RPMI8226 (cell line): ENCODE data around the gene UTP18.
A peak's percentile ranks its signal among the peaks of the same experiment; 100 is the strongest.
"Not testable (repeated sequence)": the region's sequence is repeated elsewhere in the genome, so short reads cannot be mapped to it uniquely, and the experiment has no call there.

Experiments used
- DNase-seq: peaks from one replicate; pipeline ENCODE4 v3.0.0-alpha.2; 2015

The UTP18 gene

DNA sequence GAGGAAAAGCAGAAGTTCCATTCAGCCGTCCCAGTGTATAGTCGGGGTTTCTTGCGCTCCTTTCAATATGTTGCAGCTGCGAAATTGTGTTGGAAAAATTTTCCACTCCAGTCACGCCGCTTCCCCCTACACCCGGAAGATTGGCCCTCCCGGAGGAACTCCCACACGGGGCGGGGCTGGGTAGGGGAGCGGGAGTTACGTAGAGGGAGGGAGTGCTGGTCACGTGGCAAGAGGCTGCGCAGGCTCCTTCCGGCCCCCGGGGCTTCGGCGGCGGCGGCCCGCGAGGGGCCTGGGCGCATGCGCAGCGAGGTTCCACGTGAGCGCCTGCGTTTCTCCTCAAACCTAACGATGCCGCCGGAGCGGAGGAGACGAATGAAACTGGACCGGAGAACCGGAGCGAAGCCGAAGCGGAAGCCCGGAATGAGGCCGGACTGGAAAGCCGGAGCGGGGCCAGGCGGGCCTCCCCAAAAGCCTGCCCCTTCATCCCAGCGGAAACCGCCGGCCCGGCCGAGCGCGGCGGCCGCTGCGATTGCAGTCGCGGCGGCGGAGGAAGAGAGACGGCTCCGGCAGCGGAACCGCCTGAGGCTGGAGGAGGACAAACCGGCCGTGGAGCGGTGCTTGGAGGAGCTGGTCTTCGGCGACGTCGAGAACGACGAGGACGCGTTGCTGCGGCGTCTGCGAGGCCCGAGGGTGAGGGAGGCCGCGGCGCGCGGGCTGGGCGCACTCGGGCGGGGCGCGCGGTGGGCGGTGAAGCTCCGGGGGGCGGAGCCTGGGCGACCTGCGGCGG is at the start of gene UTP18:
UTP18 (plus strand) TSS at position 310 of the 787 bp plus-strand sequence; CDS start at position 349, 39 bp downstream.
- peak; percentile 98 for DNase-seq

- no peak for DNase-seq
Measured at GRCh38 chr17:51214920-51215319, 45.4 kb upstream of the UTP18 start.

DNA sequence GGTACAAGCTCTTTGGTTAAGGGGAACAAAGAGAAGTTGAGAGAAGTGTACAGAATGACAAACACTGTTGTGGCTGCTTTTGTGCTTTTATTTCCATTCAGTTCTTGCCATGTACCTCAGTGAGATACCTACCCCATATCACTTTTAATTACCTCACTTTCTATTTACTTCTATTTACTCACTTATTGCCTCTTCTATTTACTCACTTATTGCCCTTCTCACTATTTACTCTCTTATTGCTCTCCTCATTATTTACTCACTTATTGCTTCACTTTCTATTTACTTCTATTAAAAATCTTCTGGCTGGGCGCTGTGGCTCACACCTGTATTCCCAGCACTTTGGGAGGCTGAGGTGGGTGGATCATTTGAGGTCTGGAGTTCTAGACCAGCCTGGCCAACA is 42.4 kb upstream of the UTP18 start:
- DNase-seq = no peak

- DNase-seq = no peak
Measured at GRCh38 chr17:51221322-51221721, 39.0 kb upstream of the UTP18 start.

- DNase-seq = no peak
Measured at GRCh38 chr17:51224402-51225262, 35.7 kb upstream of the UTP18 start.

GRCh38 chr17:51225523-51225922 is 34.8 kb upstream of the UTP18 start:
- not testable (repeated sequence) for DNase-seq

- DNase-seq = no peak
Measured at GRCh38 chr17:51228161-51228560, 32.2 kb upstream of the UTP18 start.

DNA sequence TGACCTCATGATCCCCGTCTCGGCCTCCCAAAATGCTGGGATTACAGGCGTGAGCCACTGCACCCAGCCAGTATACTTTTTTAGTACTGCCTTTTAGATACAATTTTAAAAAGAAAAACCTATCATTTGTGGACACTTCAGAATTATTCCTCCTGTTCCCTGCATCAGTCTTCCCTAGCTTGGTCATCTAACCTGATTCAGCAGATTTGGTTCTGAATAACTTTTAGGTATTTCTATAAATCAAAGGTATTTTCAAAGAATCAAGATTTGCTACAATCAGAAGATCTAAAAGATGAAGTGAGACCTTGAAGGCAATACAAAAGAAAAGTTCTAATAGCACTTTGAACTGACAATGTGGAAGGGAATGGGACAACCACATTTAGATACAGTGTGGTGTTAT is 30.5 kb upstream of the UTP18 start:
- no peak for DNase-seq

- DNase-seq = no peak
Measured at GRCh38 chr17:51230306-51230705, 30.0 kb upstream of the UTP18 start.

DNA sequence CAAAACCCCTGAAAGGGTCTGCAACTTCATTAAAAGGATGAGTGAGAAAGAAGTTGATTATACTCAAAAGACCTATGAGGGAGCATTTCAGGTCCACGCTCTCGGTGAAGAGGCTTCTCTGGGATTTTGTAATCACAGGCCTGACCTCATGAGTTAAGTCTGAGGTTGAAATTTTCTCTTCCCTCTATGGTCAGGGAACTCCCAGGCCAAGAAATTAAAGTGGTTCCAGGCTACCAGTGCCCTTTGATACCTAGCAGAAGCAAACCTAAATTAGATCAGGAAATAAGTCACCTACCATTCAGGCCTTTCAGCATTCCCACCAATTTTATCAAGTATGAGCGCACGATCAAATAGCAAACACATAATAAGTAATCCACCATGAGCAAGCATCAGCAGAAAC is 28.3 kb upstream of the UTP18 start:
- DNase-seq = no peak

DNA sequence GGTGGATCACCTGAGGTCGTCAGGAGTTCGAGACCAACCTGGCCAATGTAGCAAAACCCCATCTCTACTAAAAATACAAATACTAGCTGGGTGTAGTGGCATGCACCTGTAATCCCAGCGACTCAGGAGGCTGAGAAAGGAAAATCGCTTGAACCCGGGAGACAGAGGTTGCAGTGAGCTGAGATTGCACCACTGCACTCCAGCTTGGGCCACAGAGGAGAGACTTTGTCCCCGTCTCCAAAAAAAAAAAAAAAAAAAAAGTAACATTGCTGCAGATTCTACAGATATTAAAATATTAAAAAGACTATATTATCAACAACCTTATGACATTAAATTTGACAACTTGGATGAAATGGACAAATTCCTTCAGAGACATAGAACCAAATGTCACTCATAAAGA is 26.2 kb upstream of the UTP18 start:
- DNase-seq = no peak

GRCh38 chr17:51238255-51238887 is 22.0 kb upstream of the UTP18 start:
- DNase-seq = no peak

GRCh38 chr17:51240275-51240674 is 20.1 kb upstream of the UTP18 start:
- DNase-seq = no peak

DNA sequence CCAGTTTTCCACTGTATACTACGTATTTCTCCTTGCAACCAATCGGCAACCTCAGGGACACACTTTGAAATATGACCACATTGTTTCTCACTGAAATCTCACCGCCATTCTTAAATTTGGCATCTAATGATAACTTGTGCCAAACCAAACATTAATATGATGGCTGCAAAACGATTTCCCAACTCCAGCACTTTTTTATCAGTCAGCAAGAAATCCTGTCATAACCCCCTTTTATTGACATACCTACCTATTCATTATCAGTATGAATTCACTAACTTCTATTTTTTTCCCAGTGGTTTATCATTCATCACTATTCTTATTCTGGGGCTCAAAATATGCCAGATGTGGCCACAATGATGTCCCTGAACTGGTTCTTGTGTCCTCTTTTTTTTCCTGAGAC is 16.3 kb upstream of the UTP18 start:
- no peak for DNase-seq

DNA sequence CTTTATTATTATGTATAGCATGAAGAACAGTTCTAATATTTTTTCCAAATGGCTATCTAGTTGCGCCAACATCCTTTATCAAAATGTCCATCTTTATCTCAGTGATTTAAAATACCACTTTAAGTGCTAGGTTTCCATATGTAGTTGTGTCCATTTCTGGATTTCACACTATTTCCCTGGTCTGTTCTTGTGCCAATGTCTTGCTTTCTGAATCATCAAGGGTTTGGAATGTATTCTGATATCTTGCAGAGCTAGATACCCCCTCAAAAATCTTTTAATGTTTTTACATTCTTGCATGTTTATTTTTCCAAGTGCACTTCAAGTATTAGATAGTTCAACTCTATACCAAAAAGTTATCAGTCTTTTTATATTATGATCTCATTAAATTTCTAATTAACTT is 14.8 kb upstream of the UTP18 start:
- no peak for DNase-seq

DNA sequence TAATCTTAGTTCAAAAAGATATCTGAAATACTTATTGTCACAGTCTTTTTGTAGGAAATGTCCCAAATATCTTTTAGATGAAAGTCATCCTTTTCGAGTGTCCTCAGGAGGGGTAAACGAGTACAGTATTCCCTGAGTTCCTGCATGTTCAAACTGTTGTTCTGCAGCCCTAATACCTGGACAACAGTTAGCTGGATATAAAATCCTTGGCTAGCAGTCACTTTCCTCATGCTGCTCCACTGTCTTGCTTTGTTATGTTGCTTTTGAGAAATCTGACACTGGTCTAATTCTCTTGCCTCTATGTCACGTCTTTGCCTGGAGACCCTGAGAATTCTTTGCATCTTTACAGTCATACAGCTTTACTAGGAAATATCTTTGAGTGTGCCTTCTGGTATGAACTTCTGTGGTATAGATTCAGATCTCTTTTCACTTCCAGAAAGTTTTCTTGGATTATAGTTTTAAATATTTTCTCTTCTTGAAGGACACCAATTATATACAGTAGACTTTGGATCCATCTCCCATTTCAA is 10.0 kb upstream of the UTP18 start:
- DNase-seq = no peak

- no peak for DNase-seq
Measured at GRCh38 chr17:51251010-51251409, 9.3 kb upstream of the UTP18 start.

DNA sequence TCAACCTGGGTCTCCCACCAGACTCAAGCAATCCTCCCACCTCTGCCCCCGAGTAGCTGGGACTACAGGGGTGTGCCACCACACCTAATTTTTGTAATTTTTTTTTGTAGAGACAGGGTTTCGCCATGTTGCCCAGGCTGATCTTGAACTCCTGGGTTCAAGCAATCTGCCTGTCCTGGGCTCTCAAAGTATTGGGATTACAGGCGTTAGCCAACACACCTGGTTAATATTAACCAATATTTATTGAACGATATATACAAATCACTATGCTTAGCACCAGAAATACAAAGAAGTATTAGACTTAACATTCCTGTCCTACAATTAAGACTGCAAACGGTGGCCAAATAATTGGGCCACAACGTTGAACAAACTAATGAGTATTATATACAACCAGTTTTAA is 4.7 kb upstream of the UTP18 start:
- no peak for DNase-seq

GRCh38 chr17:51256101-51256500 is 4.2 kb upstream of the UTP18 start:
- DNase-seq = no peak

GRCh38 chr17:51257150-51258081 is 2.9 kb upstream of the UTP18 start:
- no peak for DNase-seq

GRCh38 chr17:51258756-51259563 is 1.4 kb upstream of the UTP18 start:
- DNase-seq = peak; percentile 34
